NCI-H526 treated with DMSO at 0.1 percent for 48 hours (cell line): Measurements from ENCODE around the gene MYO1B.
"Not testable (repeated sequence)": the region's sequence is repeated elsewhere in the genome, so short reads cannot be mapped to it uniquely, and the experiment has no call there.

Experiments used
- DNase-seq: peaks from one replicate; lab custom pipeline; 2025; lab: John Stamatoyannopoulos, UW

MYO1B gene

DNA sequence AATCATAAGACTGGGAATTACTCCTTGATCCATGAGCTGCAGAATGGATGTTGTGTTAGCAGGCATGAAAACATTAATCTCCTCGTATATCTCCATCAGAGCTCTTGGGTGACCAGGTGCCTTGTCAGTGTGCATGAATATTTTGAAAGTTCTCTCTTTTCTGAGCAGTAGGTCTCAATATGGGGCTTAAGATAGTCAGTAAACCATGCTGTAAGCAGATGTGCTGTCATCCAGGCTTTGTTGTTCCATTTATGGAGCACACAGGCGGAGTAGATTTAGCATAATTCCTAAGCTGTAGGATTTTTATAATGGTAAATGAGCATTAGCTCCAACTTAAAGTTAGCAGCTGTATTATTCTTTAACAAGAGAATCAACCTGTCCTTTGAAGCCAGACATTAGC lies 160.3 kb downstream of the MYO1B start:
- no peak for DNase-seq

DNA sequence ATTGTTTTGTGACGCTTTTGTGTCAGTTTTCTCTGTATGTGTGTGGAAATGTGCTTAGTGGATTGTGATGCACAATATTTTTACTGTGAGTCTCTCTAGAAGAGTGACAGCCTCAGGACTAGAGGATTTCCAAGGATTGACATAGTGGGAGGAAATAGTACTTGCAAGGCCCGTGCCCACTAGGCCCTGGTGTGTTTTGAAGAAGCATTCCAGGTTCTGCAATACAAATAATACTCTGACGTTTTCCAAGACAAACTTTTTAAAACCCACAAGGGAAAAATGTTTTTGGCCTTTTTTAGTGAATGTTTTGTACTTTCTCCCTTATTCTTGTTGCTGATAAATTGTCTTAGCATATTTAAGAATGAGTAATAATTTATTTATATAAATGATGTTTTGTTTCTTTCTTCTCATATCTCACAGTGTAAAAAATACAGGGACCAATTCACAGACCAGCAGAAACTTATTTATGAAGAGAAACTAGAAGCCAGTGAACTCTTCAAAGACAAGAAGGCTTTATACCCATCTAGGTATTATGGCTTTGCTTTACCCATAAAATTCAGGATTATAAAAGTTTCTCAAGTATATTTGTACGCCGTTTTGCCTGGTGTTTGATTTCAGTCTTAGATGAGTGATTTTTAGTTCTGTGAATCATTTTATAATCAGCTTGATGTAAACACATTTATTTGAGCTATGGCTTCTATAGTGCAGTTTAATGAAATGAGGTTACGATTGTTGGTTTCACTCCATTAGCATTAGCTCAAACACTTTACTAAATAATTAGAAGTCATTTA lies 165.6 kb downstream of the MYO1B start:
- DNase-seq: no peak

DNA sequence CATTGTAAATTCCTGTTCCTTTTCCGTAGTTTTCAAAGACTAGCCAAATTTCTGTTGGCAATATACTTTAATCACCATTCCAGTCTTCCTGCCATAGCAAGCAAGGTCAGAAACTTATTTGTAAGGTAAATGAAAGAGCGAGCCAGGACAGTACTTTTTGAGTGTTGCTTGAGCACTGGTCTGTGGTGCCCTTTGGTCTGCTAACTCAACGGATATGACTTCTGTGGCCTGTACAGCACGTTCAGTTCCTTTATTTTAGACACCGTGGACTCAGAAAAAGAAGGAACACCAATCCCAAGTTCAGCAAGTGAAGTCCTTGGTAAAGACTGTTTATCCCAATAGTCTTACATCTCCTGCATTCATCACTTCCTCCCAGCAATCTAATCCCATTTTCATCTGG lies 166.3 kb downstream of the MYO1B start:
- DNase-seq: no peak

- DNase-seq: no peak
These were observed 167.1 kb downstream of the MYO1B start for GRCh38 chr2:191412353-191412752.

GRCh38 chr2:191415101-191415500 lies 169.9 kb downstream of the MYO1B start:
- no peak for DNase-seq

GRCh38 chr2:191415858-191416257 lies 170.7 kb downstream of the MYO1B start:
- DNase-seq: no peak

DNA sequence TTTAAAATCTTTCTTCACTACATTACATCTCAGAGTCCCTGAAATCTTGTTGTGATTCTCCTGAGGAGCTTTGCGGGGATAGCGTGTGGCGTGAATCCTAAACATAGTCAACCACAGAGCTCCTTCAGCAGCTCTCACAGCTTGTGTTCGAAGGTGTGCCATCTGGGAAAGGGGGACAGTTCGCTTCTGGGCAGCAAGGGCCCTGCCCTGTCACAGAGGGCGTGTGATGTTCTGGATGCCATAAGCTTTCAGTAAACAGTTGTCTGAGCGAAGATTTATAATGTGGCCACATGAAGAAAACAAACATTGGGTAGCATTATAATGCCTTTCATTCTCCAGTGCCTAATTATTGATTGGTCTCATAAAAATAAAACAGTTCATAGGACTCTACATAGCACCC lies 172.5 kb downstream of the MYO1B start:
- no peak for DNase-seq

GRCh38 chr2:191421950-191422349 lies 176.7 kb downstream of the MYO1B start:
- DNase-seq: no peak

- DNase-seq: no peak
These were observed 181.8 kb downstream of the MYO1B start for GRCh38 chr2:191427031-191427430.

DNA sequence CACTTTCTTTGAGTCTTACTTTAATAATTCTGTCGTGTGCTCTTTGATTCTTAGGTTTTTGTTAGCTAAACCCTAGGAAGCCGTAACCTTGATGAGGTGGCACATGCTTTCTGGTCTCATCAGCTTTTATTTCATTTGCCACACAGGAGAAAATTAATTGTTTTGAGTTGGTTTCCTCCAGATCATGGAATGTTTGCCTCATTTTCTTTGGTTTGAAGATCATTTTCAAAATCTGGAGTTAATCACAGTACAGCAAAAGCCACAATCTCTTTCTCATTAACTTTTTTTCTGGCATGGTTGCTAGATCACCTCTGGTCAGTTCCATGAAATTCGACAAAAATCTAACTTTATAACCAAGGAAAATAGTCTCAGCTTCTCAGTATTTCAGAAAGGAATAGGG lies 182.9 kb downstream of the MYO1B start:
- DNase-seq: no peak

GRCh38 chr2:191430476-191430875 lies 185.3 kb downstream of the MYO1B start:
- no peak for DNase-seq

- no peak for DNase-seq
These were observed 186.9 kb downstream of the MYO1B start for GRCh38 chr2:191432121-191432520.

DNA sequence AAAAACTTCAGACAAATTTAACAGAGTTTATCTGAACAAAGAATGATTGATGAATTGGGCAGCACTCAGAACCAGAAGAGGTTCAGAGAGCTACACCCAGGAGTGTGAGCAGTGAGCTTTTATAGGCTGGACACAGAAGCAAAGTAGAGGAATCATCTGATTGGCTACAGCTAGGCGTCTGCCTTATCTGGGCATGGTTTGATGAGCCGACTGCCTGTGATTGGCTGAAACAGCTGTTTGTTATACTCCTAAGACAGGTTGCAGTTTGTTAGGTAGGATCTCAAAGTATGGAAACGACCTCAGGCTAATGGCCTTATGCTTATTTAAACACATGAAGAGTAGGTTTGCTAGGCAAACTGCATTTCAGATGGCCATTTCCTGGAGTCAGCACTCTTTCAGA lies 188.9 kb downstream of the MYO1B start:
- DNase-seq: no peak

GRCh38 chr2:191435141-191435540 lies 189.9 kb downstream of the MYO1B start:
- no peak for DNase-seq

GRCh38 chr2:191436368-191437055 lies 191.3 kb downstream of the MYO1B start:
- no peak for DNase-seq

DNA sequence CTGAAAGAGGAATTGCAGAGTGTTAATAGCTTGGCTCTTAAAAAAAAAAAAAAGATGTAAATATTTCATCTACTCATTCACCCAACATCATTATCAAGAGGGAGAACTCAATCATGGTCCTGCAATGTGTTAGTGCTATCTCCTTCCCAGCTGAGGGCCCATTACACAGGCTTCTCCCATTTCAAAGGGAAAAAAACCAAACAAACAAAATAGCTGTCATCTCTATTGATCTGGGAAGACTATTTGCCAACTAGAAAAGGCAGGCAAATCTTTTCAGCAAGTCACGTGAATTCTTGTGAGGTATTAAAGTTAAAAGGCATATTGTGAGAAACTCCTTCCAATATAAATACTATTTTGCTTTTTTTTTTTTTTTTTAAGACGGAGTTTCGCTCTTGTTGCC lies 194.3 kb downstream of the MYO1B start:
- no peak for DNase-seq

DNA sequence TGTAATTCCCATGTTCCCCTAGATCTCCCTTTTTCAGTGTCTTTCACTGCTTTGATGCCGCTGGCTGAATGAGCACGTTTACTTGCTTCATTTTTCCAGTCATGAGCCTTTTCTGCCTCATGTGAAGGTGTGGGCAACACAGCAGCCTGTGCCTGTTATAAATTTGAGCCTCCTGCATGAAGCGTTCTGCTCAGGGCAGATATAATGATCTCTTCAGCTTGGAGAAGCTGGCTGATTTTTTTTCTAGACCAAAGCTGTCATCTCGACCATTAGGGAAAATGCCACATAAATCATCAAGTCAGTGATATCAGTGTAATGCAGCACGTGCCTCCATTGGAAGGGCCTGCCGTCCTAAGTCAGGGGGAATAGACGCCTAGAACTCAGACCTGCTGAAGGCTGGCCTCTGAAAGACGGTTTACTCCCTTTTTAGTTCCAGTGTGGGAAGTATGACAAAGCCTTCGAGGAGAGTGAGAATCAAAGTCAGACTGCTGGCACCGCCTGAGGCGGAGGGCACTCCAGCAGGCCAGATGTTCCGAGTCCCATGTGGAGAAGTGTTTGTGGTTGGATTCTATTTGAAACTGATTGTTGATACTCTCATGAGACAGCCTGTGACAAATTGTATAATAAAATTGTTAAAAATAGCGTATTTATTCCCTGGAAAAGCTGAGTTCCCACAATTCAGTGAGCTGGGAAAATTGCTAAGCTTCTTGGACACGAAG lies 196.5 kb downstream of the MYO1B start:
- DNase-seq: no peak

GRCh38 chr2:191443446-191443845 lies 198.2 kb downstream of the MYO1B start:
- no peak for DNase-seq

DNA sequence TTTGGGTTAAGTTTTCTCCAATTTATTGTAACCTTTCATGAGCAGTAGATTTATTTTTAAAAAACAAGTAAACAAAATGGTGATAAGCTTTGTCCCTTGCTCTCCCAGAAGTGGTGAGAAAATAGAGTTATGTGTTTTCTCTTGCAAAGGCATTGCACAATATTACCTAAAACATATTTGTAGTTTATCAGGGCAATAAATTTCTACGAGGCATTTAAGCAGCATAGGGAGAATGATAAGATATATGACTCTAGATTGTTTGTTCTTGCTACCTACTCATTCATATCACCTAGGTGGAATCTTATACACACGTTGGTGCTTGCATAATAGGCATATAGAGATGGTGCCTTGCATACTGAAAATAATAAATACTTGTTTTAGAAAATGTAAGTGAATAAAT lies 201.7 kb downstream of the MYO1B start:
- DNase-seq: no peak

- no peak for DNase-seq
These were observed 205.9 kb downstream of the MYO1B start for GRCh38 chr2:191451116-191451515.

DNA sequence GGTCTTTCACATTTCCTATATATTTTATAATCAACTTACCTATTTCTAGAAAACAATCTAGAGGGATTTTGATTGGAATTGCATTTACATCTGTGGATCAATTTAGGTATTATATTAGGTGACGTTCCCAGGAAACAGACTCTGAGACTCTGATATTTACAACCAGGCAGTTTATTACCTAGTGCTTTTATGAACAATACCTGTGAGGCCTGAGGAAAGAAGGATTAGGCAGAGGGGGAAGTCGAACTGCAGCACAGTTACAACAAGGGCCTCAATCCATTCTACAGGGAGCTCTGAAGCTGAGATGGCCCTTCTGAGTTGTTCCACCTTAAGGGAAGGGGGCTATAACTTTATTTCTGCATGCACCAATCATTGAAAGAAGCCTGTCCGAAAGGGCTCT lies 206.9 kb downstream of the MYO1B start:
- DNase-seq: no peak

DNA sequence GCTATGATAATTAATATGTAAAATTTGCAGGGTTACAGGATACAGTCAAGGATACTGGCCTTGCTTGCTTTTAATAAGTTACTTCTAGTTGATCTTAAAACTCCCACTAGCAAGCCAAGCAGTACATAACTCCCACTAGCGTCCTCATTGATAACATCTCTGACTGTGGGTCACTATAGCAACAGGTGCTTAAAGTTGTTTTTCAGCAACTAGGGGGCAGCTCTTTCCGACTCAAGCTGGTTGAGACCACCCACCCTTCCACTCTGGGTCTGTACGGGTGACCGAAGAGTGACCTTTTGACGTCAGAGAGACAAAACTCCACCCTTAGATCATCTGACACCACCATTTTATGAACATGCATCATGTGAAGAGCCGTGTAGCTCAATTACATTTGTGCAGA lies 208.6 kb downstream of the MYO1B start:
- DNase-seq: no peak

- DNase-seq: not testable (repeated sequence)
These were observed 211.3 kb downstream of the MYO1B start for GRCh38 chr2:191456506-191456905.
